H1 (cell line): ENCODE data around the gene STX12. TPM values are rescaled to one million over a fixed set of nuclear protein-coding genes. Genes with fewer than 3 reads are reported as not detected.
"Not testable (repeated sequence)": the region's sequence is repeated elsewhere in the genome, so short reads cannot be mapped to it uniquely, and the experiment has no call there.

ENCODE experiments used
- CTCF ChIA-PET: fragments of 300-600 bp; sonication (Branson Sonifier 250); formaldehyde crosslinking; loops from one replicate; lab custom pipeline; 2021; ENCODE audit not compliant: partially characterized antibody; lab: Charles Lee
- POLR2A ChIA-PET: fragments of 300-600 bp; sonication (Branson Sonifier 250); formaldehyde crosslinking; loops from one replicate; lab custom pipeline; 2021; ENCODE audit warnings: inconsistent platforms; ENCODE audit not compliant: partially characterized antibody; lab: Charles Lee
- DNase-seq, 2 experiments: peaks; one replicate each; pipeline versions ENCODE4 v3.0.0 to v3.0.0-alpha.2; 2010 to 2022; ENCODE audit warnings: low spot score in 2 of 2, low read depth in 1 of 2, mixed read lengths in 1 of 2
- FAIRE-seq: peaks from 2 replicates; lab custom pipeline; 2011; peaks lifted over from hg19 to GRCh38; lab: Jason Lieb, UNC
- H2AFZ ChIP-seq: 2 replicates; pipeline ENCODE4 v1.8.1; 2012; ENCODE audit warnings: low read length, inconsistent platforms
- H2AK5ac ChIP-seq: 2 replicates; pipeline ENCODE4 v1.6.1; 2013; ENCODE audit warnings: low read depth, low read length
- H2BK120ac ChIP-seq: replicated peaks from 2 replicates; pipeline ENCODE3; 2013; ENCODE audit warnings: low read depth, low read length, inconsistent platforms
- H2BK12ac ChIP-seq: 2 replicates; pipeline ENCODE4 v1.6.1; 2013; ENCODE audit warnings: low read depth, low read length
- H2BK15ac ChIP-seq: 2 replicates; pipeline ENCODE4 v1.6.1; 2013; ENCODE audit warnings: low read length
- H2BK20ac ChIP-seq: 2 replicates; pipeline ENCODE4 v1.6.1; 2013; ENCODE audit warnings: low read length
- H2BK5ac ChIP-seq: 2 replicates; pipeline ENCODE4 v1.6.1; 2013; ENCODE audit warnings: low read depth, low read length
- H3K14ac ChIP-seq: 2 replicates; pipeline ENCODE4 v1.6.1; 2013; ENCODE audit warnings: inconsistent platforms; ENCODE audit not compliant: insufficient read length
- H3K18ac ChIP-seq: 2 replicates; pipeline ENCODE4 v1.6.1; 2013; ENCODE audit warnings: low read length; ENCODE audit errors: extremely low read depth
- H3K23ac ChIP-seq: 2 replicates; pipeline ENCODE4 v1.6.1; 2013; ENCODE audit warnings: inconsistent platforms; ENCODE audit not compliant: insufficient read length
- H3K23me2 ChIP-seq: 2 replicates; pipeline ENCODE4 v1.6.1; 2013; ENCODE audit warnings: low read depth, low read length
- H3K27ac ChIP-seq: 2 replicates; pipeline ENCODE4 v1.6.1; 2011; ENCODE audit warnings: low read depth, low read length, inconsistent platforms
- H3K27me3 ChIP-seq, 4 experiments: replicated peaks in 1 of 4; 1 replicate in 1 of 4; 2 replicates in 3 of 4; pipeline versions ENCODE4 v1.6.1 to v1.8.1; 2011 to 2013; ENCODE audit warnings: low read length in 3 of 4, mild to moderate bottlenecking in 3 of 4, inconsistent platforms in 2 of 4, mixed read lengths in 2 of 4, moderate library complexity in 1 of 4; ENCODE audit not compliant: control insufficient read depth in 3 of 4, insufficient read depth in 3 of 4; ENCODE audit errors: extremely low read depth in 1 of 4
- H3K36me3 ChIP-seq, 4 experiments: 2 replicates each; pipeline versions ENCODE4 v1.6.1 to v1.8.1; 2011 to 2013; ENCODE audit warnings: mild to moderate bottlenecking in 4 of 4, low read length in 3 of 4, moderate library complexity in 2 of 4, control low read depth in 1 of 4, inconsistent platforms in 1 of 4; ENCODE audit not compliant: insufficient read depth in 4 of 4, control insufficient read depth in 2 of 4
- H3K4ac ChIP-seq: replicated peaks from 2 replicates; pipeline ENCODE3; 2013; ENCODE audit warnings: low read length, low read depth, mixed read lengths, inconsistent platforms; ENCODE audit not compliant: insufficient read length
- H3K4me1 ChIP-seq, 4 experiments: replicated peaks in 1 of 4; 1 replicate in 1 of 4; 2 replicates in 3 of 4; pipeline versions ENCODE4 v1.6.1 to v1.8.1; 2011 to 2013; ENCODE audit warnings: low read length in 3 of 4, inconsistent platforms in 2 of 4, mixed read lengths in 1 of 4; ENCODE audit not compliant: insufficient read depth in 4 of 4, control insufficient read depth in 3 of 4
- H3K4me2 ChIP-seq, 2 experiments: 2 replicates each; pipeline versions ENCODE4 v1.6.1 to v1.8.1; 2011 to 2013; ENCODE audit warnings: low read depth in 2 of 2, low read length in 2 of 2, control low read depth in 1 of 2, inconsistent platforms in 1 of 2, mild to moderate bottlenecking in 1 of 2; ENCODE audit not compliant: insufficient read depth in 1 of 2
- H3K4me3 ChIP-seq, 4 experiments: fragments of 200-600, 300-600 bp in 1 of 4; sonication (generic), shearing (Covaris generic), sonication (Bioruptor Twin) in 1 of 4; 2 replicates each; pipeline versions ENCODE4 v1.5.1 to v1.8.1; 2011 to 2016; ENCODE audit warnings: low read length in 4 of 4, low read depth in 3 of 4, control low read depth in 2 of 4, inconsistent platforms in 2 of 4, mild to moderate bottlenecking in 2 of 4, mixed read lengths in 1 of 4, moderate library complexity in 1 of 4; ENCODE audit not compliant: insufficient read depth in 2 of 4; ENCODE audit errors: extremely low read depth in 1 of 4
- H3K56ac ChIP-seq: replicated peaks from 2 replicates; pipeline ENCODE3; 2013; ENCODE audit warnings: low read depth, mild to moderate bottlenecking, mixed read lengths, low read length, inconsistent platforms; ENCODE audit not compliant: insufficient read length
- H3K79me1 ChIP-seq: 2 replicates; pipeline ENCODE4 v1.6.1; 2013; ENCODE audit warnings: low read depth, low read length, control low read depth
- H3K79me2 ChIP-seq, 2 experiments: 2 replicates each; pipeline versions ENCODE4 v1.6.1 to v1.8.1; 2012 to 2013; ENCODE audit warnings: low read length in 2 of 2, mild to moderate bottlenecking in 2 of 2, inconsistent platforms in 1 of 2; ENCODE audit not compliant: insufficient read depth in 2 of 2, control insufficient read depth in 1 of 2
- H3K9ac ChIP-seq, 4 experiments: replicated peaks in 1 of 4; 1 replicate in 1 of 4; 2 replicates in 3 of 4; pipeline versions ENCODE4 v1.6.1 to v1.8.1; 2011 to 2013; ENCODE audit warnings: low read depth in 3 of 4, low read length in 3 of 4, control low read depth in 2 of 4, mild to moderate bottlenecking in 2 of 4, moderate library complexity in 2 of 4, inconsistent platforms in 1 of 4; ENCODE audit errors: extremely low read depth in 1 of 4
- H3K9me3 ChIP-seq, 2 experiments: 2 replicates each; pipeline versions ENCODE4 v1.6.1 to v1.8.1; 2012 to 2013; ENCODE audit warnings: mild to moderate bottlenecking in 2 of 2, moderate library complexity in 2 of 2, control low read depth in 1 of 2, inconsistent platforms in 1 of 2, low read depth in 1 of 2, low read length in 1 of 2, mixed read lengths in 1 of 2; ENCODE audit not compliant: insufficient read depth in 2 of 2
- H4K20me1 ChIP-seq, 2 experiments: replicated peaks in 1 of 2; 2 replicates each; pipeline versions ENCODE3 to v1.8.1; 2011 to 2013; ENCODE audit warnings: inconsistent platforms in 2 of 2, low read length in 2 of 2, mild to moderate bottlenecking in 1 of 2; ENCODE audit not compliant: insufficient read depth in 2 of 2, control insufficient read depth in 1 of 2
- H4K5ac ChIP-seq: 2 replicates; pipeline ENCODE4 v1.6.1; 2013; ENCODE audit warnings: low read length, low read depth, mixed read lengths, inconsistent platforms; ENCODE audit not compliant: insufficient read length
- H4K8ac ChIP-seq: 2 replicates; pipeline ENCODE4 v1.8.0; 2013; ENCODE audit warnings: mild to moderate bottlenecking, moderate library complexity, low read length, inconsistent platforms; ENCODE audit not compliant: insufficient read depth; ENCODE audit errors: extremely low read depth
- H4K91ac ChIP-seq: replicated peaks from 2 replicates; pipeline ENCODE3; 2013; ENCODE audit warnings: low read length, mixed read lengths, inconsistent platforms; ENCODE audit not compliant: insufficient read length
- MAX ChIP-seq: IDR thresholded peaks from 2 replicates; pipeline ENCODE4 v1.6.1; 2012; ENCODE audit warnings: inconsistent platforms
- WGBS, 2 experiments: shearing (Covaris generic) in 1 of 2; methylation state at CpG; one replicate each; pipeline versions ENCODE4 v1.1.6 to v1.1.7; 2013 to 2015; ENCODE audit warnings: low lambda C conversion rate in 2 of 2, mixed read lengths in 2 of 2, inconsistent platforms in 1 of 2, low coverage in 1 of 2, missing lambda C conversion rate in 1 of 2; ENCODE audit not compliant: insufficient replicate concordance in 2 of 2, insufficient coverage in 1 of 2, insufficient read length in 1 of 2; ENCODE audit errors: extremely low coverage in 1 of 2, missing lambda C conversion rate in 1 of 2; 5-methylcytosine and 5-hydroxymethylcytosine counted together
- polyA plus RNA-seq, 7 experiments: library from polyadenylated mRNA; depleted of rRNA in 3 of 7; stranded (reverse) in 5 of 7; unstranded in 2 of 7; fragments of >200 nt in 5 of 7; fragments of 200-250 nt in 2 of 7; gene quantifications; 1 replicate in 5 of 7; 2 replicates in 1 of 7; 4 replicates in 1 of 7; pipeline versions ENCODE4 v1.2.1 to v1.2.3, GENCODE V29; 2011 to 2013; ENCODE audit warnings: missing spikeins in 2 of 7, mixed read lengths in 2 of 7
- total RNA-seq: library from RNA; stranded (reverse); fragmentation: NEBNext Ultra II Directional; extraction: Animal tissue kit (Norgen Biotek cat#: 25700); gene quantifications from 2 replicates; pipeline ENCODE4 v1.2.1, GENCODE V29; 2021
- TF ChIP-seq, protein P1 (sequence below): IDR thresholded peaks from 2 replicates; pipeline ENCODE4 v1.6.1; 2012; ENCODE audit warnings: low read length, inconsistent platforms

The STX12 gene
- total and polyA plus RNA-seq, 2 of the 8 experiments (the other 6 are each of a cell fraction or from before 2014, with no cell fraction given) = 3.7 to 11.0 TPM

GRCh38 chr1:27824411-27824810 is 51.4 kb downstream of the STX12 start (continued):
- TF ChIP-seq, protein P1, sequence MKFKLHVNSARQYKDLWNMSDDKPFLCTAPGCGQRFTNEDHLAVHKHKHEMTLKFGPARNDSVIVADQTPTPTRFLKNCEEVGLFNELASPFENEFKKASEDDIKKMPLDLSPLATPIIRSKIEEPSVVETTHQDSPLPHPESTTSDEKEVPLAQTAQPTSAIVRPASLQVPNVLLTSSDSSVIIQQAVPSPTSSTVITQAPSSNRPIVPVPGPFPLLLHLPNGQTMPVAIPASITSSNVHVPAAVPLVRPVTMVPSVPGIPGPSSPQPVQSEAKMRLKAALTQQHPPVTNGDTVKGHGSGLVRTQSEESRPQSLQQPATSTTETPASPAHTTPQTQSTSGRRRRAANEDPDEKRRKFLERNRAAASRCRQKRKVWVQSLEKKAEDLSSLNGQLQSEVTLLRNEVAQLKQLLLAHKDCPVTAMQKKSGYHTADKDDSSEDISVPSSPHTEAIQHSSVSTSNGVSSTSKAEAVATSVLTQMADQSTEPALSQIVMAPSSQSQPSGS = no peak
- TF ChIP-seq MAX = no peak

DNA sequence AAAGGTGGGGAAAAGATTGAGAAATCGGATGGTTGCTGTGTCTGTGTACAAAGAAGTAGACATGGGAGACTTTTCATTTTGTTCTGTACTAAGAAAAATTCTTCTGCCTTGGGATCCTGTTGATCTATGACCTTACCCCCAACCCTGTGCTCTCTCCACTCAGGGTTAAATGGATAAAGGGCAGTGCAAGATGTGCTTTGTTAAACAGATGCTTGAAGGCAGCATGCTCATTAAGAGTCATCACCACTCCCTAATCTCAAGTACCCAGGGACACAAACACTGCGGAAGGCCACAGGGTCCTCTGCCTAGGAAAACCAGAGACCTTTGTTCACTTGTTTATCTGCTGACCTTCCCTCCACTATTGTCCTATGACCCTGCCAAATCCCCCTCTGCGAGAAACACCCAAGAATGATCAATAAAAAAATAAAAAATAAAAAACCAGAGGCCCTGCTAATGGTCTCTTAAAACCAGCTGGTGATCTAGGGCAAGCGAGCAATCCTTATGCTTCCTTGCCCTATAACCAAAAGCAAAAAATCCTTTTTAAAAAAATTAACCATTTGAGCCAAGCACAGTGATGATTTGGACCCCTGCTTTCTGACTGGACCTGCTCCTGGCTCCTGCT is 56.4 kb downstream of the STX12 start:
- H2AFZ ChIP-seq, H3K14ac ChIP-seq, DNase-seq, H3K56ac ChIP-seq, H2BK120ac ChIP-seq, H3K4me1 ChIP-seq, CTCF ChIA-PET, H3K4me3 ChIP-seq, H3K79me1 ChIP-seq, H3K18ac ChIP-seq, H2BK12ac ChIP-seq, H2BK5ac ChIP-seq, H3K23me2 ChIP-seq, H2AK5ac ChIP-seq, H4K20me1 ChIP-seq, H3K27ac ChIP-seq, H3K4me2 ChIP-seq, H4K5ac ChIP-seq, H2BK15ac ChIP-seq, FAIRE-seq, H3K23ac ChIP-seq, H4K91ac ChIP-seq, H3K27me3 ChIP-seq, H3K4ac ChIP-seq, H2BK20ac ChIP-seq, H3K9me3 ChIP-seq, H4K8ac ChIP-seq: not testable (repeated sequence)
- Histone ChIP-seq H3K36me3 (peaks cover 5 to 12% (median 8%) of the 10 kb centered on the region in 4 experiments; a peak in 6 of 8 replicates), H3K9ac (peak overlapping the region in 1 of 4 experiments; percentile 43; a peak in 1 of 7 replicates), H3K79me2 (peaks cover 16 to 37% of the 10 kb centered on the region in 2 experiments)
- POLR2A ChIA-PET = interaction anchor here (2.9 kb wide), 1 partner anchor 57 kb away, joined by 23 read pairs; the partner anchor contains the start of gene STX12
- 100% methylated on average over 1 of the region's 4 CpGs; no CpG with 5 or more reads in 1 of the 2 experiments for WGBS, 2 experiments
